ENCODE results near the gene PTAFR. TPM values are rescaled to one million over a fixed set of nuclear protein-coding genes. Genes with fewer than 3 reads are reported as not detected.

PTAFR gene
- total RNA-seq, 2 donors from 2014 or later: 2.3 to 2.5 TPM

GRCh38 chr1:28205243-28205642 is 28.8 kb upstream of the PTAFR start:
- no peaks in the 10 kb centered on the region for H3K9me3 ChIP-seq
- 46% methylated on average over 4 of the region's 4 CpGs for WGBS
- peaks cover 2% of the 10 kb centered on the region for H3K4me1 ChIP-seq (replicated peaks)
- intact Hi-C loops (cut with DNase I): no loop called here
- no peaks in the 10 kb centered on the region for H3K27me3 ChIP-seq (replicated peaks; ENCODE audit: insufficient read depth)
- no peak overlapping the region for H3K27ac ChIP-seq
- TF ChIP-seq POLR2A (IDR thresholded peaks at IDR 0.05) (no peak), POLR2AphosphoS5 (IDR thresholded peaks at IDR 0.05) (peak; percentile 26)
- no peak for DNase-seq (ENCODE audit: low spot score)
- no peaks in the 10 kb centered on the region for H3K36me3 ChIP-seq
- H3K4me3 ChIP-seq: no peak overlapping the region

DNA sequence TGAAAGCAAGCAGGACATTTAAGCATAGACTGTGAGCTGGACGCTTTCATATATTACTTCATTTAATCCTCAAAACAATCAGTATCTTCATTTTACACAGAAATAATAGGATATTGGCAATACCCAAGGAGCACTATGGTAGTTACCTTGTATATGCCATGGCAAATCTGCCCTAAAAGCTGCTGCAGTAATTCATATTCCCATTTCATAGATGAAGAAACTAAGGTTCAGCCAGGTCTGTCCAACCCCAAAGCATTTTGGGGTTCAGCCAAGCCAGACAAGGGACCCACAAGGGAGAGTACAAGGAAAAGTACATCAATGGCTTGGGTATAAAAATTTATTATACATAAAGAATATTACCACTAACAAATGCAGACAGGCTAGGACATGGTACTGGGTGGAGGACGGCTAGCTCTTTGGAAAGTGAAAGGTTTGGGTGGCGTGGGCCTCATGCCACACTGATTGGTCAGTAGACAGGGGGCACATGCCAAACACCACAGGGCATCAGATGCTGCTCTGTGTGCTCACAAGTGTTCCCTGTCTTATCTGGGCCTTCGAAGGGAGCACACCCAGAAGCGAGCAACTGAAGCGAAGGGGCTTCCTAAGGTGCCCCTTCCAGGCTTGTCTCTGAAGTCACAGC is 23.9 kb upstream of the PTAFR start:
- intact Hi-C loops (cut with DNase I): no loop called here
- H3K27me3 ChIP-seq (replicated peaks; ENCODE audit: insufficient read depth): no peaks in the 10 kb centered on the region
- H3K4me1 ChIP-seq (replicated peaks): no peaks in the 10 kb centered on the region
- peaks cover 0 to 8% of the 10 kb centered on the region in 2 donors for H3K36me3 ChIP-seq
- 93% methylated on average over 6 of the region's 6 CpGs for WGBS
- no peak overlapping the region for H3K27ac ChIP-seq
- H3K4me3 ChIP-seq: no peak overlapping the region
- TF ChIP-seq, protein P1, sequence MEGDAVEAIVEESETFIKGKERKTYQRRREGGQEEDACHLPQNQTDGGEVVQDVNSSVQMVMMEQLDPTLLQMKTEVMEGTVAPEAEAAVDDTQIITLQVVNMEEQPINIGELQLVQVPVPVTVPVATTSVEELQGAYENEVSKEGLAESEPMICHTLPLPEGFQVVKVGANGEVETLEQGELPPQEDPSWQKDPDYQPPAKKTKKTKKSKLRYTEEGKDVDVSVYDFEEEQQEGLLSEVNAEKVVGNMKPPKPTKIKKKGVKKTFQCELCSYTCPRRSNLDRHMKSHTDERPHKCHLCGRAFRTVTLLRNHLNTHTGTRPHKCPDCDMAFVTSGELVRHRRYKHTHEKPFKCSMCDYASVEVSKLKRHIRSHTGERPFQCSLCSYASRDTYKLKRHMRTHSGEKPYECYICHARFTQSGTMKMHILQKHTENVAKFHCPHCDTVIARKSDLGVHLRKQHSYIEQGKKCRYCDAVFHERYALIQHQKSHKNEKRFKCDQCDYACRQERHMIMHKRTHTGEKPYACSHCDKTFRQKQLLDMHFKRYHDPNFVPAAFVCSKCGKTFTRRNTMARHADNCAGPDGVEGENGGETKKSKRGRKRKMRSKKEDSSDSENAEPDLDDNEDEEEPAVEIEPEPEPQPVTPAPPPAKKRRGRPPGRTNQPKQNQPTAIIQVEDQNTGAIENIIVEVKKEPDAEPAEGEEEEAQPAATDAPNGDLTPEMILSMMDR (IDR thresholded peaks at IDR 0.05): no peak
- no peak for TF ChIP-seq POLR2AphosphoS5 (IDR thresholded peaks at IDR 0.05)
- no peak for TF ChIP-seq POLR2A (IDR thresholded peaks at IDR 0.05)
- H3K9me3 ChIP-seq: no peaks in the 10 kb centered on the region
- DNase-seq (ENCODE audit: low spot score): no peak

- TF ChIP-seq POLR2AphosphoS5 (IDR thresholded peaks at IDR 0.05) (no peak), POLR2A (IDR thresholded peaks at IDR 0.05) (no peak)
- TF ChIP-seq, protein P1 (IDR thresholded peaks at IDR 0.05): no peak
- H3K27me3 ChIP-seq (replicated peaks; ENCODE audit: insufficient read depth): no peaks in the 10 kb centered on the region
- WGBS: 87% methylated on average over 8 of the region's 8 CpGs
- DNase-seq (ENCODE audit: low spot score): no peak
- H3K27ac ChIP-seq: no peak overlapping the region
- intact Hi-C loops (cut with DNase I): no loop called here
- H3K36me3 ChIP-seq: peaks cover 0 to 8% of the 10 kb centered on the region in 2 donors
- no peaks in the 10 kb centered on the region for H3K4me1 ChIP-seq (replicated peaks)
- H3K9me3 ChIP-seq: no peaks in the 10 kb centered on the region
- H3K4me3 ChIP-seq: no peak overlapping the region
Measured at GRCh38 chr1:28199328-28200233, 23.1 kb upstream of the PTAFR start.

GRCh38 chr1:28197682-28198415 is 21.4 kb upstream of the PTAFR start:
- Histone ChIP-seq H3K4me3 (no peak overlapping the region), H3K9me3 (no peaks in the 10 kb centered on the region), H3K4me1 (replicated peaks) (no peaks in the 10 kb centered on the region), H3K36me3 (peaks cover 0 to 8% of the 10 kb centered on the region in 2 donors), H3K27ac (no peak overlapping the region), H3K27me3 (replicated peaks; ENCODE audit: insufficient read depth) (no peaks in the 10 kb centered on the region)
- 91% methylated on average over 12 of the region's 12 CpGs for WGBS
- intact Hi-C loops (cut with DNase I): no loop called here
- TF ChIP-seq, protein P1 (IDR thresholded peaks at IDR 0.05): no peak
- TF ChIP-seq POLR2AphosphoS5 (IDR thresholded peaks at IDR 0.05): no peak
- TF ChIP-seq POLR2A (IDR thresholded peaks at IDR 0.05): no peak
- no peak for DNase-seq (ENCODE audit: low spot score)

DNA sequence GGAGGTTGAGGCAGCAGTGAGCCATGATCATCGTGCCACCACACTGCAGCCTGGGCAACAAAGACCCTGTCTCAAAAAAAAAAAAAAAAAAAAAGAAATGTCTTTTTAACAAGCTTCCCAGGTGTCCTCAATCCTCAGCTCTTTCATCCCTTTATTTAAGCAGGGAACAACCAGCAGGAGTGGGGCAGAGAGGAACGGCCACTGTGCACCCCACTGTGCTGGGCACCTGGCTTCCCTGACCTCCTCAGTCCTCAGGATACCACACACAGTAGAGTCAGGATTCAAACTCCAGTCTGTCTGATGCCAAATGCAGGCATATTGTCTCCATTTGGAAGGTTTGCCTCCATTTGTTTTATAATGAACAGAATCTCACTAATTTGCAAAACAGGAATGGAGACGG is 19.8 kb upstream of the PTAFR start:
- no peak for DNase-seq (ENCODE audit: low spot score)
- intact Hi-C loops (cut with DNase I): no loop called here
- Histone ChIP-seq H3K36me3 (peaks cover 0 to 8% of the 10 kb centered on the region in 2 donors), H3K27me3 (replicated peaks; ENCODE audit: insufficient read depth) (no peaks in the 10 kb centered on the region), H3K27ac (no peak overlapping the region), H3K9me3 (no peaks in the 10 kb centered on the region), H3K4me1 (replicated peaks) (no peaks in the 10 kb centered on the region), H3K4me3 (no peak overlapping the region)
- no peak for TF ChIP-seq POLR2AphosphoS5 (IDR thresholded peaks at IDR 0.05)
- TF ChIP-seq, protein P1 (IDR thresholded peaks at IDR 0.05): no peak
- no peak for TF ChIP-seq POLR2A (IDR thresholded peaks at IDR 0.05)
- WGBS: 66% methylated on average over 3 of the region's 3 CpGs
